C1 segment of cervical spinal cord (tissue), 14 donors: ENCODE measurements around the gene FMNL2.

Experiments
- DNase-seq, 14 donors: peaks; one replicate each; lab custom pipeline; 2025; lab: John Stamatoyannopoulos, UW

FMNL2 gene

DNA sequence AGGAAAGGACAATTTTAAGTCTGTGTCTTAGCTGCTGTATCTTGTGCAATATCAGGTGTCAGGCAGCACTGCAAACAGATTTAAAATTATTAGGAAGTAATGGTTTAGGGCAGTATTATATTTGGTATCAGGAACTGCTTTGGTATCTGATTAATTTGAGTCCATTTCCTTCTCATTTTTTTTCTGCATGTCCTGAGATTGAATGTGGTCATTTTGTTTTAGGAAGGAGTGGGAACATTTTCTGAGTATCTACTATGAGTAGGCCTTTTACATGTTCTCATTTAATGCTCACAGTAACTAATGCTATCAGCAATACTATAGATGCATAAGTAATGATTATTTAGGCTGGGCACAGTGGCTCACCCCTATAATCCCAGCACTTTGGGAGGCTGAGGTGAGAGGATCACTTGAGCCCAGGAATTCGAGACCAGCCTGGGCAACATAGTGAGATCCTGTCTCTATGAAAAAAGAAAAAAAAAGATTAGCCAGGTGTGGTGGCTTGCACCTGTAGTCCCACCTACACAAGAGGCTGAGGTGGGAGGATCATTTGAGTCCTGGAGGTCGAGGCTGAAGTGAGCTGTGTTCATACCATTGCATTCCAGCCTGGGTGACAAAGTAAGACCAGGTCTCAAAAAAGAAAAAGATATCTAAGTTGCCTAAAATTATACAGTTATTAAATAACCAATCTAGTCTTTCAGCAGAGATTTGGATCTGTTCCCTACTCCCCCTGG, 4.7 kb downstream of the FMNL2 start:
- no peak for DNase-seq

DNA sequence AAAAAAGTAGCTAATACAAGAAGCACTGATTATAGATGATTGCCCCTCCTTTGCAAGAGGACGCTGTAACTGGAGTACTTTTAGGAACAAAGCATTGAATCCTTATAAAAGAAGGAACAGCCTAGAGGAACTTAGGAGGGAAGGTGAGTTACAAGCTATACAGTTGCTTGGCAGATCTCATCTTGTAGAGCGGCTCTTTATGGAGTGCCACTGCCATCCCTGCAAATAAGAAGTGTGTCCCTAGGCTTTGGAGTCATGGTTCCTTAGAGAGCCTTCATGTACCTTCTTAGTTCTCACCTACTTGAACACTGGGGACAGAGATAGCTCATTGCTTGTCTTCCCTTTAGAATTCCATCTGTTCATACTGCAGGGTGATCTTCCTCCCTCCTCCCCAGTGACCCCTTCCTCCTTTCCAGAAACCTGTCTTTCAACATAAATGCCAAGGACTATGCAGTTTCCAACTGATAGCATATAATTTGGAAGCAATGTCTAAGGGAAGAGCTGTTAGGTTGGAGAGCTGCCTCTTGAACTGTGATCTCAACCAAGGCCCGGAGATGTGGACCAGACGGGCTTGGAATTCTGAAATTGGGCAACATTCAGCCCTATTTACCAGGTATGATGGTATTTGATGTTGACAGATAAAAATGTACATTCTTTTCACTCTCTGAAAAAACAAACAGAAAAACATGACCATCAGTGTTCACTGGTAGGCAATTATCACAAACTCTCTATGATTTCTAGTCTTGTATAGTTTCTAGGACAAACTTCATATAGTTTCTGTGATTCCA, 7.5 kb downstream of the FMNL2 start:
- no peak for DNase-seq

DNA sequence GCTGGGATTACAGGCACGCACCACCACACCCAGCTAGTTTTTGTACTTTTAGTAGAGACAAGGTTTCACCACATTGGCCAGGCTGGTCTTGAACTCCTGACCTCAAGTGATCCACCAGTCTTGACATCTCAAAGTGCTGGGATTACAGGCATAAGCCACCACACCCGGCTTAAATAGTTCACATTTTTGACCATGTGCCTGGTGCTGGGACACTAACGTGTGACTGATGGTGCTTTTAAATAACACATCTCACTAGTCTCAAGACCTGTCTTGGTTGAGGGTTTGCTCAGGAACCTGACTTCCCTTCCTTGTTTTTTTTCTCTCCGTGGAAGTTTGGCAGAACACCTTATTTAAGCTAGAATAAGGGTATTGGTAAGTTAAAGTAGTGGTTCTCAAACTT, 8.5 kb downstream of the FMNL2 start:
- no peak for DNase-seq

DNA sequence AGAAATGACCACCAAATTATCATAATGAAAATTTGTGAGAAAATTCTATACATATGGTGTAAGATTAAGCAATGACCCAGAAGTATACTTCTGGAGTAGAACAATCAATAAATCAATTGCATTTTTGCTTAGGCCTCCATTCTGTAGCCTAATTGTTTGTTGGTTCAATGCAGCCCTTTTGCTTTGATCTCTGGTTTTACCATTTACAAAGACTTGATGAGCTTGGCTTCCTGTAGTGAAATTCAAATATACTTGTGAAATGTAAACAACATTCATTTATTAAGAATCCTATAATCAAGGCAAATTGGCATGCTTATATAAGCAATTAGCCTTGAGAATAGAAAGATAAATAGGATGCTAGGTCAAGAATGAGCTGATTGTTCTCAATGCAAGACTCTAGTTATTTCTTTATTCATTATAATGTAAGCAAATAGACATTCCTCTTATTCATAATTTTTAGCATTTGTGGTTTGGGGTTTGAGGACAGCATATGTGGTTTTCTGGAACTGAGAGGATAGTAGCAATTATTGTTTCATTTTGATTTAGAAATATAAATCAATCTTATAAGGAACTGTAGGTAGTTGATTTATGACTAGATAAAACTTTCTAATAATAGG, 9.7 kb downstream of the FMNL2 start:
- DNase-seq = no peak

DNA sequence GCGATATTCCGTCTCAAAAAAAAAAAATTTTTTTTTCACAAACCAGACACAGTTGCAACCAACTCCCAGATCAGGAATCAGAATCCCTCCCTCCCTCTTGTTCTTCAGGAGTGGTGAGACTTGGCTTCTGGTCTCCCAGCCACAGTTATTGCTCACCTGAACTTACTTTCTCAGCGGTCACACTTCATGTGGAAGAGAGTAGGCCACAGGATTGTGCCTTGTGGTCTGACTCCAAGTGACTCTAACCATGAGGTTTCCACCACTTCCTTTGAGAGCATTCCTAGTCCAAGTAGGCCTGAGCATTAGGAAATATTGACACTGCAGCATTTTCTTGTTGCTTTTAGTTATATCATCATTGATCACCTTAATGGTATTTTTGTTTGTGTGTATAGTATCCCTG, 12.1 kb downstream of the FMNL2 start:
- DNase-seq = no peak

DNA sequence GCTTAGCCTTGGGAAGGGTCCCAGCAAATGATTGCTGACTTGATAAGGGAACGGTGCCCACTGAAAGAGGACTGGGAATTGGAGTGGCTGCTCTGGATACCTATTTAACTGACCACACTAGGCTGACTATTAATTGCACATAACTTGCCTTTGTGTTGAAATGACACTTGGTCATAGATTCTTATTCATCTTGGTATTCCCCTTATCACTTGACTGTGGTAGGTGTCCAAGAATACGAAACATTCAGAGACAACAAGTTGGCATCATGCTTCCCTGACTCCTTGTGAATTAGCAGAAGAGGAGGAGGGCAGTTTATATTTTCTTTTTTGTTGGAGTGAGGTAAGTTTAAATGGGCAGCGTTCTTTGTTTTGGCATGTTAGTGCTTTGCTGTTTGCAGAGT, 13.4 kb downstream of the FMNL2 start:
- DNase-seq = no peak

DNA sequence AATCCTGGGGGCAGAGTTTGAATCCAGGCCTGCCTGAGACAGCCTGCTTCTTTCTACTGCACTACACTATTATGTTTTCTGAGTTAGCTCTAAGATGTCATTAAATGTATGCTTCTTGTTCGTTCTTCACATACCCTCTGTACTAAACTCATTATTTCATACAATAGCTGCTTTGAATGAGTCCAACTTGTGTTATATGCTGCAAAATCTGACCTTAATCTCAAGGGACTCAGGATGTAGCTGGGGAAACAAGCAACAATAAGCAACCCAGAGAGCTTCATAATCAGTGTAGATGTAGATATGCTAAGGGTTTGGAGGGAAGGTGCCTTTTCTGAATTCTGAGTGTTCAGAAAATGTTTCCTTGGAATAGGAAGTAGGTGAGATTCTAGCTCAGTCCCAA, 14.4 kb downstream of the FMNL2 start:
- DNase-seq = no peak

DNA sequence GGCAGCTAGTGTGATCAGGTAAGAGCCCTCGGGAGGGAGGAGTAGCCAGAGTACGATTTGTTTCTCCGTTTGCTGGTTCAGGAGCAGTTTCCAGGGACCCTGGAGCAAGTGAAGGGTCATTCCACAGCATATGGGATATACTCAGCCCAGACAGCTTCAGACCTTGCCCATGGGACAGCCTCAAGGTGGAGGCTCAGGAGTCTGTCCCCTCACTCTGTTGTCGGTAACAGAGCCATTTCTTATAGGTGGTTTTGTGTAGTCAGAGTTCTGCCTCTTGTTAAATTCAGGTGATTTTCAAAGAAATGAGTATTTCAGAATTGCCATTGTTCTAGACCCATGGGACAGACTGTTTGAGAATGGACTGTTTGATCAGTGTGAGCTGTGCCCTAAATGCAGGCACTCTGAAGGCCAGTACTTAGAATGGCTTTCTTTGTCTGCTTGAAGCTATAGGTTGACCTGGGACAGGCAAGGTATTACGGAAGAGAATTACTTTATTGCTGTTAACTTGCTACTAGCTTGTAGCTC, 15.2 kb downstream of the FMNL2 start:
- DNase-seq = no peak

DNA sequence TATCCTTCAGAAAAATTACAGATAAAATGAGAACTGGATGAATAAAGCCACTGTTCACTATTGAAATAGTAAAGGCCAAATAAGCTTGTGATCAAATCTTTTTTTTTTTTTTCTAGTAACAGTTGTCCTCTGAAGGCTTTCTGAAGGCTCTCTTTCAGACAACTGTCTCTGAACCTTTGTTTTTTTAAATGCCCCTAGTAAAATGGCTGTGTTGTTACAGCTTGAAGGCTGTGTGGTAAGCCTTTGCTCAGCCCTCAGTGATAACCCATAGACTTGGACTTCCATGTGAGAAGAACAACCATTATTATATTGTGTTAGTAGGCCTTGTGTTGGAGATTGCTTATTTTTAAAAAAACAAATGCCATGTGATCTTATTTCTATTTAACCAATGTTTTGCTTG, 17.6 kb downstream of the FMNL2 start:
- DNase-seq = no peak

DNA sequence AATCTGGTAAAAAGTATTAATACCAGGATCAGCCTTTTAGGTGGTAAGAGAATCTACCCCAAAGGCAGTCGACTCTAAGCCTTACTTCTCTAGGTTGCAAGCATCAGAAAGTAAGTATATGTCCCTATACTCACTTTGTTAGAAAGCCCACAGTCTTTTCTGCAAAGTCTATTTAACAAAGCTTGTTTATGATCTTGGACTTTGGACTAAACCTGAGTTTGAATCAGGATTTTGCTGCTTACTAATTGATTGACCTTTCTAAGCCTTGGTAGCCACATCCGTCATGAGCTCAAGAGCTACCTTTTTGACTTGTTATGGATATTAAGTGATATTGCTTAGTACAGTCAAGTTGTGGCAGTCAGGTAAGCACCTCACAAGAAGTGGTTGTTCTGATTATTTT, 18.4 kb downstream of the FMNL2 start:
- no peak for DNase-seq

DNA sequence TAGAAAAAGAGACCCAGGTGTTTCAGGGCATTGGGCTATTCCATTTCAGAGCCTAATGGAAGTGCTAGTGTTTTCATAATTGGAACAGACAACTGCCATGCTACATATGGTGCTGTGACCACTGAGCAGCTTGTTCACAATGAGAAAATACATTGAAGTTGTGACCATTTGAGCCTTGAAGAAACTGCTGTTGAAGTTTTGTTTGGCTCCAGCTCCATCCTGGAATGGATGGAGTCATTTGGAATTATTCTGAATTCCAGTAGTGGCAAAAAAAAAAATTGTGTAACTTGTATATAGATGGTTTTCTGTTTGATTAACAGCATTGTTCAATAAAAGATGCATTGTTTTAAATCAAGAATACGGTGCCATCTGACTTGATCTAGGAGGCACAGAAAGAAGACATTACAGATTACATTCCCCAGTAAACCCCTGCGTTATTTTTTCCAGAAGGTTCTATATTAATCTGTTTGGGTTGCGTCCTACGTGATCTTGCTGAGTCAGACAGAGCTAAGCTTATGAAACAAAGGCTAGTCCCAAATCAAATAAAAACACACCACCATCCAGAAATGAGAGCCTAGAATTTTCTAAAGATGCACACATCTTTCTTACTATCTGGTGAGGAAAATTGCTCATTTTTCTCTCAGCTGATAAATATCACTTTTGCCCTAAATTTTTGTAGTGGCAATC, 19.2 kb downstream of the FMNL2 start:
- DNase-seq = no peak

DNA sequence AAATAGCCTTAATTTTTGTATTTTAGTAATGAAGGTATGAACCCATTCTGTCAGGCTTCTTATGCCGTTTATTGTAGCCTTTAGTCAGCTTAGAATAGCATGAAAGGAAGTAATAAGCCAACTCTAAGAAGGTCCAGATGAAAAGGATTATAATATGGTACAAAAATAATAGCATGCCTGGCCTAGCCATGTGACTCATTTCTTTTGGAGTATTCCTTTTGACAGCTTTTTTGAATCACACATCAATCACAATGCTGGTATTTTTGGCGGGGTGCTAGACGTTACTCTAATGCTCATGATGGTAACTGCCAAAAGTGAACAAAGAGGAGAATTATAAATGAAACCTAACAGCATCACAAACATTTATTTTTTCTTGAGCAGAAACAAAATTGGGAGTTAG, 19.9 kb downstream of the FMNL2 start:
- no peak for DNase-seq

DNA sequence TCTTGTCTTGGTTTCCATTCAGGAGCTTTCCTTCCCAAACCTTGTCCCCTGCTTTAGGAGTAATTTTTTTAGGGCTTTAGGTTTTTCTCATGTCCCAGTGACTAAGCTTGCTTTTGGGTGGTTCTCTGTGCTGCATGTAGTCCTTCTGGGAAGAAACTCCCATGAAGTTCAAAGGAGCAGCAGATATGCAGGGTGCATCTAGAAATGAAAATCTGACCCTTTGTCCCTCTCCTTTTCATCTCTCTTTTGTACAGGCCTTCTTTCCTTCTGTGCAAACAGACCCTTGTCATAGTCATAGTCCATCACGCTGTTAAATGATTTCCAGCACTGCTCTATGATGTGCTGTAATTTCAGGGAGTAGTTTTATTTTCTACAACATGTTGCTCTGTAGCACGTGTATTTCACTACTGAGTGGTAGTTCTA, 20.4 kb downstream of the FMNL2 start:
- no peak for DNase-seq

DNA sequence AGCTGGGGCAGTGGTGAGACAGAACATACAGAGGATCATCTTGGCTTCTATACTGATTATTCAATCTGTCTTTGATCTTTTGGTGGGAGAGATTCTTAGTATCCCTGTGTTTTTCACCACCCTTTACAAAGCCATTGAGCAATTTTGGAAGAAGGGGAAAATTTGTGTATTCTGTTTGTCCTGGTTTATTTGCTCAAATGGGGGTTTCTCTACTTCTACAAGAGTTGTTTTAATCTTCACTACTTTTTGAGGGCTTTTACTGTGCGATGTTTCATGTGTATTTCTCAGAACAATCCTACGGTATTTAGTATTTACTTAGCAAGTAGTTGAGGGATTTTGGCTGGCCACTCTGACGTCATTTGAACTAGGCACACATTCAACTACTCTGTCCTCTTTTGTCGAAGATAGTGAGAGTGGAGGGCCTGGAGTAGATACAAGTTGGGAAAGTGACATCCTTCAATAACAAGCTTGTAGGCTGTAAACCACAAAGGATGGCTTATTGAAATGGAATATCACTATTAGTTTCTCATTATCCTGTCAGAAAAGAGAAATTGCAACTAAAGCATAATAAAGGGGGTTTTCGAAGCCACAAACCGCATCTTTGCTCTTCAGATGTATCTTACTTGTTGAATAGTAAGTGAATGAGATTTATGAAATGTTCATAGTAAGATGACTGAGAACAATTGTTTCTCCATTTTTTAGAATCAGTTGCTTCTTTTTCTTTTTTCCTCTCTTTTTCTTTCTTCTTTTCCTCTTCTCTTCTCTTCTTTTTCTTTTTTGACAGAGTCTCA, 24.8 kb downstream of the FMNL2 start:
- no peak for DNase-seq

DNA sequence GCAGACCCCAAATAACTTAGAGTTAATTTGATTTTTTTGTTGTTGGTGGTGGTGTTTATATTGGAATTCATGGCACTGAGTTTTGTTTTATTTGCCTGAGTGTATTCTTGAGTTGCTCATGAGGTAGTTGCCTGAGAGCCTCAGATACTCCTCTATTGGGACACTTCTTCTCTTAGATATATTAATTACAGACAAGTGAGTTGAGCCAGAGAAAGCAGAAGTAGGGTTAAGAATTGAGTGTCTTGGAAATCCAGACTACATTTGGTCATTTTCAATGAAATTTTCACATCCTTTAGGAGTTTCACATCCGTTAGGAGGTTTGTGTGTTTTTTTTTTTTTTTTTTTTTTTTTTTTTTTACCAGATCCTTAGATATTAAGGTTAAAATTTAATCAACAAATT, 29.0 kb downstream of the FMNL2 start:
- DNase-seq = no peak

DNA sequence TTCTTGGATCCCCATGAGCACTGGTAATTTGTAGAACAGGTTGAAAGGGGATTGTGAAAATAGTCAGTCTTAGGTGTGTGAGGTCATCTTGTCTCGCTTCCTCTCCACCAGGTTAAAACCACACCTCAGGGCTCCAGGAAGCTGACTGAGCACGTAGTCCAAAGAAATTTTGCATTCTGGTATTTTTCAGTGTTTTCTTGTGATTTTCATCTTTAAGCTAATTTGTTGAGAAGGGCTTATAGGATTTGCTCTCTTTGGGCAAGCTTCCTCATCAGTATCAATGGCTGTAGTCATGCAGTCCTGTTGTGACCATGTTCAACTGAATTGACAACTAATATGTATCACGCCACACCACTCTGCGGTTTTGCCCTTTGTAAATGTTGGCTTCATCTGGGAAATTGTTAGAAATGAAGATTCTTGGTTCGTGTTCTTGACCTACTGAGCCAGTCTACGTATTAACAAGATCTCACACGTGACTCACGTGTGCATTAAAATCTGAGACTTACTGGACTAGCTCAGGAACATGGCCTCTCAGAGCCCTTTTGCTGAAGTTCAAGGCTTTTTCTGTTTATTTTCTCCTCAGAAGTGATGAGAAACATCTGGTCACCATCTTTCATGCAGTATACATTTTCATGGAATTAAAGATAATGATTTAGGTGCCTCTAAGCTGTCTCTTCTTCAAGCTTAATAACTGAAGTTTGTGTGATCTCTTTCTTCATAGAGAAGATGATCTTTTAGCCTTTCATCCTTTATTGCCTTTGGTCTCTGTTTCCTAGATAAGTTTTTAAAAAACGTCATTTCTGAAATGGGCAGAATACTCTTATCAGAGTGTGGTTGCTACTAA, 32.8 kb downstream of the FMNL2 start:
- DNase-seq = no peak

DNA sequence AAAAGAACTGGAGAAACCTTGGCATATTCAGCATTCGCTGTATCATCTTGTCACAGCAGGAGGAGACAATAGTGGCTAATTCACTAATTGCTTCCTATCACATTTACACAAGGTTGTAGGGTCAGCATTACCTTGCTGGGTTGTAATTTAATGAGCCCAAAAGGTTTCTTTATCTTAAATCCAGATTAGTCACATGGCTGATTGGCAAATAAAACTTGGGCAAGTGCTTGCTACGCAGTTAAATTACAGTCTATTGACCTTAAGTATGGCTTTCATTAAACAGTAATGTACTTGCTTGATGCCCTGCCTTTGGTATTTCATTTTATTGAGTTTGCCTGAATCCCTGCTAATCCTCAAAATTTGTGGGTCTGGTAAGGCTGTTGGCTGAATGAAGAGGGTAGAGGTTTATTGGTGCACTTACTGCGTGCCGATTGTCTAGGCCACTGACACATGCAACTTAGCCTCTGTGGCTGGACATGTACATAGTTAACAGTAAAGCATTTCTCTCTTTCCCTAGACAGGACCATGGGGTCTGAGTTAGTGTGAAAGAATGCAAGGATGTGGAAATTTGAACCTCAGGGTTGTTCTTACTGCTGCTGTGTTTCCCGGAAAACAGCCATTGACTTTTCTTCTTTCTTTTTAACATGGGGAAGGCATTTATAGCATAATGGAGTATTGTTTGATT, 34.3 kb downstream of the FMNL2 start:
- no peak for DNase-seq

DNA sequence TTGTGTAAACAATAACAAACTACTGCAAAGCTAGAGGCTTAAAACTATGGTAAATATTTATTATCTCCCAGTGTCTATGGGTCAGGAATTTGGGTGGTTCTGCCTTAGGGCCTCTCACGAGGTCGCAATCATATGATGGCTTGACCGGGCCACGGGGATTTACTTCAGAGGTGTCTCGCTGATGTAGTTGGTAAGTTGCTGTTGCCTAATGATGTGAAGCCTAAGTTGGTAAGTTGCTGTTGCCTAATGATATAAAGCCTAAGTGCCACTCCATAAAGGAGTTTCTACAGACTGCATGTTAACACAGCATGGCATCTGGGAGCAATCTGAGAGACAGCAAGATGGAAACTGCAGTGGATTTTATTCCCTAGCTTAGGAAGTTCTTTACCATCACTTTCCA, 35.8 kb downstream of the FMNL2 start:
- DNase-seq = no peak

DNA sequence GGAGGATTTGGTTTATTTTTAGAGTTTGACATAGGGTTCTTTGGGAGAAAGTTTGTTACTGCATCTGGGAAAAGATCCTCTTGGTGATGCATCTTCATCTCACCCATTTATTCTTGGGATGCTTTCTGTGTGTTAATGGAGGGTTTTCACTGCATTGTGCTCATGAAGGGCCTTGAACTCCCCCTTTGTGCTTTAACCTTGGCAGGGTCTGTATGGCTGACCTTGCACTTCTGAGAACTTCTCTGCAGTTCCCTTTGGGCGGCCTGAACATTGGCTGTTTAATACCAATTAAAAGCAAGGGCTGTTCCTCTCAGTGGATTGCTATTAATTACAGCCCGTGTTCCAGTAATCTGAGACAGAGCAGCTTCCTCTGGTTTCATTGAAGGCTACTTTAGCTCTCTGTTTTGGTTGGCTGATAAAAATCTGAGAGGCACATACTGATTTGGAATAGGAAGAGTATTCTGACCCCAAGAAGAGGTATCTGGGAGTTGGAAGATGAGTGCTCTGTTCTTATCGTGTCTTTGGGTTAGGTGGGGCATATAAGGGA, 37.5 kb downstream of the FMNL2 start:
- no peak for DNase-seq
